ENCODE results near the gene HEXIM1. TPM values are rescaled to one million over a fixed set of nuclear protein-coding genes. Genes with fewer than 3 reads are reported as not detected.
A peak's percentile ranks its signal among the peaks of the same experiment; 100 is the strongest.
"Not testable (repeated sequence)": the region's sequence is repeated elsewhere in the genome, so short reads cannot be mapped to it uniquely, and the experiment has no call there.

The HEXIM1 gene
- total and polyA plus RNA-seq, 2 experiments from 2014 or later: 13.5 to 17.1 TPM

GRCh38 chr17:45123076-45123770, 25.1 kb upstream of the HEXIM1 start:
- H3K27ac ChIP-seq: peak overlapping the region; percentile 95
- no peak overlapping the region for H3K4me3 ChIP-seq
- H3K36me3 ChIP-seq (replicated peaks; ENCODE audit: insufficient read depth, low read depth): no peaks in the 10 kb centered on the region
- H3K4me1 ChIP-seq (ENCODE audit: insufficient read depth): peaks cover 42% of the 10 kb centered on the region
- no peak for DNase-seq (ENCODE audit: low spot score)
- no peaks in the 10 kb centered on the region for H3K9me3 ChIP-seq (ENCODE audit: low read depth)
- 84% methylated on average over 6 of the region's 6 CpGs for WGBS (ENCODE audit: low lambda C conversion rate, missing lambda C conversion rate)
- no peaks in the 10 kb centered on the region for H3K27me3 ChIP-seq
- peak overlapping the region; percentile 3 for H3K4me2 ChIP-seq
- H2AFZ ChIP-seq: no peak overlapping the region
- TF ChIP-seq EZH2 (IDR thresholded peaks at IDR 0.05; ENCODE audit: borderline replicate concordance) (no peak), EZH2phosphoT487 (IDR thresholded peaks at IDR 0.05; ENCODE audit: low read depth, severe bottlenecking, unreplicated experiment) (no peak)
- peaks cover 50% of the 10 kb centered on the region for H3K79me2 ChIP-seq
- H4K20me1 ChIP-seq (ENCODE audit: insufficient read depth, poor library complexity, severe bottlenecking): no peaks in the 10 kb centered on the region
- no peaks in the 10 kb centered on the region for H3K9me2 ChIP-seq (replicated peaks; ENCODE audit: insufficient read depth)

- H3K27me3 ChIP-seq: no peaks in the 10 kb centered on the region
- H3K36me3 ChIP-seq (replicated peaks; ENCODE audit: insufficient read depth, low read depth): no peaks in the 10 kb centered on the region
- H3K79me2 ChIP-seq: peaks cover 59% of the 10 kb centered on the region
- peak; percentile 90 for DNase-seq (ENCODE audit: low spot score)
- H3K4me3 ChIP-seq: no peak overlapping the region
- no peak overlapping the region for H2AFZ ChIP-seq
- peaks cover 51% of the 10 kb centered on the region for H3K4me1 ChIP-seq (ENCODE audit: insufficient read depth)
- H3K4me2 ChIP-seq: peak overlapping the region; percentile 25
- peak overlapping the region; percentile 95 for H3K27ac ChIP-seq
- no peak for TF ChIP-seq EZH2phosphoT487 (IDR thresholded peaks at IDR 0.05; ENCODE audit: low read depth, severe bottlenecking, unreplicated experiment)
- no peak for TF ChIP-seq CTCF (IDR thresholded peaks at IDR 0.05; ENCODE audit: poor library complexity)
- no peak for TF ChIP-seq EZH2 (IDR thresholded peaks at IDR 0.05; ENCODE audit: borderline replicate concordance)
- H3K9me3 ChIP-seq (ENCODE audit: low read depth): no peaks in the 10 kb centered on the region
- 75% methylated on average over 14 of the region's 15 CpGs for WGBS (ENCODE audit: low lambda C conversion rate, missing lambda C conversion rate)
- H3K9me2 ChIP-seq (replicated peaks; ENCODE audit: insufficient read depth): no peaks in the 10 kb centered on the region
- H4K20me1 ChIP-seq (ENCODE audit: insufficient read depth, poor library complexity, severe bottlenecking): no peaks in the 10 kb centered on the region
Observed at GRCh38 chr17:45123930-45124796, 24.1 kb upstream of the HEXIM1 start.

- peak overlapping the region; percentile 95 for H3K27ac ChIP-seq
- WGBS (ENCODE audit: low lambda C conversion rate, missing lambda C conversion rate): 74% methylated on average over 5 of the region's 5 CpGs
Observed at GRCh38 chr17:45124797-45125122, 23.5 kb upstream of the HEXIM1 start.

GRCh38 chr17:45125509-45125908, 22.8 kb upstream of the HEXIM1 start:
- no peak overlapping the region for H3K4me2 ChIP-seq
- H3K4me1 ChIP-seq (ENCODE audit: insufficient read depth): peaks cover 64% of the 10 kb centered on the region

More at GRCh38 chr17:45124797-45125122, 23.5 kb upstream of the HEXIM1 start:
- H4K20me1 ChIP-seq (ENCODE audit: insufficient read depth, poor library complexity, severe bottlenecking); H3K4me3 ChIP-seq; H3K36me3 ChIP-seq (replicated peaks; ENCODE audit: insufficient read depth, low read depth); H3K9me3 ChIP-seq (ENCODE audit: low read depth); DNase-seq (ENCODE audit: low spot score); H3K27me3 ChIP-seq; H3K9me2 ChIP-seq (replicated peaks; ENCODE audit: insufficient read depth); H2AFZ ChIP-seq: not testable (repeated sequence)
- peaks cover 61% of the 10 kb centered on the region for H3K79me2 ChIP-seq
- peaks cover 56% of the 10 kb centered on the region for H3K4me1 ChIP-seq (ENCODE audit: insufficient read depth)
- peak overlapping the region; percentile 25 for H3K4me2 ChIP-seq

More at GRCh38 chr17:45125509-45125908, 22.8 kb upstream of the HEXIM1 start:
- Histone ChIP-seq H3K27me3 (no peaks in the 10 kb centered on the region), H4K20me1 (ENCODE audit: insufficient read depth, poor library complexity, severe bottlenecking) (no peaks in the 10 kb centered on the region), H3K79me2 (peaks cover 66% of the 10 kb centered on the region), H3K9me3 (ENCODE audit: low read depth) (no peaks in the 10 kb centered on the region), H3K36me3 (replicated peaks; ENCODE audit: insufficient read depth, low read depth) (no peaks in the 10 kb centered on the region), H2AFZ (no peak overlapping the region), H3K9me2 (replicated peaks; ENCODE audit: insufficient read depth) (no peaks in the 10 kb centered on the region), H3K4me3 (no peak overlapping the region), H3K27ac (peak overlapping the region; percentile 95)
- TF ChIP-seq EZH2phosphoT487 (IDR thresholded peaks at IDR 0.05; ENCODE audit: low read depth, severe bottlenecking, unreplicated experiment) (no peak), CTCF (IDR thresholded peaks at IDR 0.05; ENCODE audit: poor library complexity) (no peak)
- DNase-seq (ENCODE audit: low spot score): no peak
- 99% methylated on average over 8 of the region's 8 CpGs for WGBS (ENCODE audit: low lambda C conversion rate, missing lambda C conversion rate)

Measured in hepatocyte (in vitro differentiated cells).